Peyer's patch (tissue), 4 donors: ENCODE data around the gene STOML2.

ENCODE experiments used
- POLR2A ChIP-seq, 2 donors: fragments of 450-650 bp; IDR thresholded peaks; one replicate each; pipeline ENCODE4 v1.5.1; 2017; ENCODE audit warnings: antibody characterized with exemption in 2 of 2, mild to moderate bottlenecking in 2 of 2, moderate library complexity in 2 of 2
- TF ChIP-seq, protein P1 (sequence below), 6 experiments: fragments of 450-650 bp in 4 of 6; fragments of 200-600 bp in 2 of 6; sonication (generic) in 1 of 6; IDR thresholded peaks; one replicate each; pipeline ENCODE4 v1.5.1; 2017 to 2019; ENCODE audit warnings: antibody characterized with exemption in 6 of 6, mild to moderate bottlenecking in 3 of 6, moderate library complexity in 1 of 6

DNA sequence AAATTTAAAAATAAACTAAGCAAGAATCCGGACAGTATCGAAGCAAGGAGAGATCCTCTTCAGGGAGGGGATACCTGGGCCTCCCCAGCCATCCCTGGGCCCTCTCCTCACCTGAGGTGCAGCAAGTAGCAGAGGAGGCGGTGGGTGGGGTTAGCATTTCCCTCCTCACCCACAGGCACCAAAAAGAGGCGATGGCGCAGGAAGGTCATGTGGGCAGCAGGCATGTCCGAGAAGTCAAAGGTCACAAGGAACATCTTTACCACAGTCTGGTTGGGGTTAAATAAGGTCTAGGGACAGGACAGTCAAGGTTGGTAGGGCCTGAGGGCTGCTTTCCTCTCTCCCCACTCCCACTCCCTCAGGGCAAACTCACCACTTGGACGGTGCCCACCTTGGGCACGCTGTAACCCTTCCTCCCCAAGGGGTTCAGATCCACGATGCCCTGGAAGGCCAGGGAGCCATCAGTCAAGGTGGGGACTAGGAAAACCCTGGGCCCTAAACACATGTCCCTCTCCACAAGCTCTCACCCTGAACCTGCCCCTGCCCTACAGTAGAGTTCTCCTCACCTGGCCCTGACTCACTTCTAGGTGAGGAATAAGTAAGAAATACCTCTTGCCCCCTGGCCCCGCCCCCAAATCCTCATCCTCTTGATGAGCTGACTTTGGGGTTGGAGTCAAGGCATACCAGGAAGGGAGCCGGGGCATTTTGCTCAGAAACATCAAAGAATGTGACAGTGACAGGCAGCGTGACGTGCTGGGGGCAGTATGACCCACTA is 2.8 kb upstream of the STOML2 start:
- no peak for TF ChIP-seq POLR2A (IDR thresholded peaks at IDR 0.05)
- TF ChIP-seq, protein P1, sequence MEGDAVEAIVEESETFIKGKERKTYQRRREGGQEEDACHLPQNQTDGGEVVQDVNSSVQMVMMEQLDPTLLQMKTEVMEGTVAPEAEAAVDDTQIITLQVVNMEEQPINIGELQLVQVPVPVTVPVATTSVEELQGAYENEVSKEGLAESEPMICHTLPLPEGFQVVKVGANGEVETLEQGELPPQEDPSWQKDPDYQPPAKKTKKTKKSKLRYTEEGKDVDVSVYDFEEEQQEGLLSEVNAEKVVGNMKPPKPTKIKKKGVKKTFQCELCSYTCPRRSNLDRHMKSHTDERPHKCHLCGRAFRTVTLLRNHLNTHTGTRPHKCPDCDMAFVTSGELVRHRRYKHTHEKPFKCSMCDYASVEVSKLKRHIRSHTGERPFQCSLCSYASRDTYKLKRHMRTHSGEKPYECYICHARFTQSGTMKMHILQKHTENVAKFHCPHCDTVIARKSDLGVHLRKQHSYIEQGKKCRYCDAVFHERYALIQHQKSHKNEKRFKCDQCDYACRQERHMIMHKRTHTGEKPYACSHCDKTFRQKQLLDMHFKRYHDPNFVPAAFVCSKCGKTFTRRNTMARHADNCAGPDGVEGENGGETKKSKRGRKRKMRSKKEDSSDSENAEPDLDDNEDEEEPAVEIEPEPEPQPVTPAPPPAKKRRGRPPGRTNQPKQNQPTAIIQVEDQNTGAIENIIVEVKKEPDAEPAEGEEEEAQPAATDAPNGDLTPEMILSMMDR (IDR thresholded peaks at IDR 0.05) = no peak
